Sigmoid colon (tissue), 7 donors: ENCODE data around the gene ZFYVE28. TPM values are rescaled to one million over a fixed set of nuclear protein-coding genes. Genes with fewer than 3 reads are reported as not detected.

Source experiments
- DNase-seq: peaks from one replicate; pipeline ENCODE4 v3.0.0-alpha.2; 2019
- H3K27ac ChIP-seq, 4 donors: fragments of 200-600 bp; sonication (generic); one replicate each; pipeline ENCODE4 v1.5.1; 2016 to 2019; ENCODE audit warnings: mild to moderate bottlenecking in 1 of 4
- H3K27me3 ChIP-seq, 3 donors: fragments of 200-600 bp; sonication (generic); one replicate each; pipeline ENCODE4 v1.5.1; 2019; ENCODE audit warnings: mild to moderate bottlenecking in 1 of 3
- H3K36me3 ChIP-seq, 4 donors: fragments of 200-600 bp; sonication (generic); one replicate each; pipeline ENCODE4 v1.5.1; 2016 to 2019
- H3K4me1 ChIP-seq, 4 donors: fragments of 200-600 bp; sonication (generic); one replicate each; pipeline ENCODE4 v1.5.1; 2017 to 2019
- H3K4me3 ChIP-seq, 4 donors: fragments of 200-600 bp; sonication (generic); one replicate each; pipeline ENCODE4 v1.5.1; 2017 to 2019; ENCODE audit warnings: mild to moderate bottlenecking in 2 of 4, moderate library complexity in 1 of 4
- H3K9me3 ChIP-seq, 4 donors: fragments of 200-600 bp in 3 of 4; sonication (generic) in 3 of 4; one replicate each; pipeline versions ENCODE4 v1.5.1 to v1.6.1; 2013 to 2019
- EP300 ChIP-seq, 4 donors: sonication (generic); formaldehyde crosslinking; IDR thresholded peaks; one replicate each; pipeline ENCODE4 v1.6.1; 2017; ENCODE audit warnings: antibody characterized with exemption in 4 of 4
- POLR2A ChIP-seq, 2 donors: fragments of 450-650 bp; IDR thresholded peaks; one replicate each; pipeline ENCODE4 v1.6.1; 2016; ENCODE audit warnings: antibody characterized with exemption in 2 of 2, mild to moderate bottlenecking in 2 of 2, moderate library complexity in 2 of 2
- POLR2AphosphoS5 ChIP-seq, 4 donors: sonication (generic); formaldehyde crosslinking; IDR thresholded peaks; one replicate each; pipeline ENCODE4 v1.6.1; 2017; ENCODE audit warnings: antibody characterized with exemption in 4 of 4
- WGBS, 2 donors: extraction: QIAGEN DNeasy Blood & Tissue Kit; methylation state at CpG; one replicate each; pipeline ENCODE4 v1.1.7; 2013; 5-methylcytosine and 5-hydroxymethylcytosine counted together
- intact Hi-C: fragments of 100-400 bp; cut with DNase I; formaldehyde crosslinking; loops from one replicate; pipeline ENCODE4 v1.15.1; 2023
- polyA plus RNA-seq, 3 donors: library from polyadenylated mRNA; stranded (reverse); fragments of 200-250 nt; gene quantifications; one replicate each; pipeline ENCODE4 v1.2.3, GENCODE V29; 2013
- total RNA-seq, 4 donors: library from RNA; depleted of rRNA; stranded (reverse); fragments of >200 nt; gene quantifications; one replicate each; pipeline ENCODE4 v1.1.0, GENCODE V29; 2016
- TF ChIP-seq, protein P1 (sequence below), 4 experiments: fragments of 450-650 bp in 3 of 4; fragments of 200-600 bp in 1 of 4; IDR thresholded peaks; one replicate each; pipeline ENCODE4 v1.5.1; 2016 to 2019; ENCODE audit warnings: antibody characterized with exemption in 4 of 4, mild to moderate bottlenecking in 3 of 4, moderate library complexity in 2 of 4
- donor health status: healthy with polysubstance abuse.
- donor health status: Bipolar disorder and iron deficiency.
- donor health status: healthy.

Gene ZFYVE28
- total and polyA plus RNA-seq, 7 donors = 3.1 to 24.1 (median 13.0) TPM

DNA sequence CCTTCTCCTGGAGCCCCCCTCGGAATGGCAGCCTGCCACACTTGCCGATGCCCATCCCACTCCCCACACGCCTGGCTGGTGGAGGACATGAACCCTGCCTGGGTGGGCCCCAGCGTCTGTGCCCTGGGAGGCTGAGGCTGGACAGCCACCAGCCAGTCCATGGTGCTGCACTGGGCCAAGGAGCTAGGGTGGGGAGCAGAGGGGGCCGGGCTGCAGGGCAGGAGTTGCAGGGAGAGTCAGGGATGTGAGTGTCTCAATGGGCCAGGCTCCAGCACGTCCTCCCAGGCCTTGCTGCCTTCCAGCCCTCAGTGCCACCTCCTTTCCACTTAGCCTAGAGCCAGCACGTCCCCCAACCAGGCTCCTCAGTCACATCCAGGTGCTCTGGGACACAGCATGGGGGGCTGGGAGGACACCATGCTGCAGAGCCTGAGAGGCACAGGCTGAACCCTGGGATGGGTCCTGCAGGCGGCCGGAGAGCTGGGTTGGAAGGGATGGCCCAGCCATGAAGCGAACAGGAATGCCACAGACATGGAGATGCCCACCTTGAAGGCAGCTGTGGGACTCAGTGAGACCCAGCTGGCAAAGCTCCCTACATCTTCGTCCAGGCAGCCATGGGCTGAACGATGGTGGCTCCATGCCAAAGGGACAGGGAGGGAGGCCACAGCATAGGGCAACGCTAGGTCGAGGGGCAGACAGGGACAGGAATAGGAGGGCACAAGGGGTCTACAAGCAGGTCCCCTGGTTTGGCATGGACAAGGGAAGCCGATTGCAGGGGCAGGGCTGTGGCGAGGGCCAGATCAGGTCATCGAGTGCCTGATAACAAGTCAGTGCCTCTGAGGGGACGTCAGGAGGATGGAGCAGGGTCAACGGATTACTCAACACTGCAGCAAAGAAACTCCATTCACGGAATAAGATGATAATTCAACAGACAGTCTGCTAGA, 126.5 kb downstream of the ZFYVE28 start:
- H3K27ac ChIP-seq = no peak overlapping the region
- intact Hi-C loops = no loop called here

GRCh38 chr4:2290974-2291704, 127.3 kb downstream of the ZFYVE28 start:
- H3K27ac ChIP-seq = no peak overlapping the region
- intact Hi-C loops = no loop called here
- peak; percentile 52 for DNase-seq
- TF ChIP-seq POLR2AphosphoS5 (IDR thresholded peaks at IDR 0.05) (no peak), POLR2A (IDR thresholded peaks at IDR 0.05) (no peak), EP300 (IDR thresholded peaks at IDR 0.05) (no peak)
- TF ChIP-seq, protein P1, sequence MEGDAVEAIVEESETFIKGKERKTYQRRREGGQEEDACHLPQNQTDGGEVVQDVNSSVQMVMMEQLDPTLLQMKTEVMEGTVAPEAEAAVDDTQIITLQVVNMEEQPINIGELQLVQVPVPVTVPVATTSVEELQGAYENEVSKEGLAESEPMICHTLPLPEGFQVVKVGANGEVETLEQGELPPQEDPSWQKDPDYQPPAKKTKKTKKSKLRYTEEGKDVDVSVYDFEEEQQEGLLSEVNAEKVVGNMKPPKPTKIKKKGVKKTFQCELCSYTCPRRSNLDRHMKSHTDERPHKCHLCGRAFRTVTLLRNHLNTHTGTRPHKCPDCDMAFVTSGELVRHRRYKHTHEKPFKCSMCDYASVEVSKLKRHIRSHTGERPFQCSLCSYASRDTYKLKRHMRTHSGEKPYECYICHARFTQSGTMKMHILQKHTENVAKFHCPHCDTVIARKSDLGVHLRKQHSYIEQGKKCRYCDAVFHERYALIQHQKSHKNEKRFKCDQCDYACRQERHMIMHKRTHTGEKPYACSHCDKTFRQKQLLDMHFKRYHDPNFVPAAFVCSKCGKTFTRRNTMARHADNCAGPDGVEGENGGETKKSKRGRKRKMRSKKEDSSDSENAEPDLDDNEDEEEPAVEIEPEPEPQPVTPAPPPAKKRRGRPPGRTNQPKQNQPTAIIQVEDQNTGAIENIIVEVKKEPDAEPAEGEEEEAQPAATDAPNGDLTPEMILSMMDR (IDR thresholded peaks at IDR 0.05) = no peak
- H3K27me3 ChIP-seq = no peaks in the 10 kb centered on the region
- H3K4me3 ChIP-seq = no peak overlapping the region
- no peaks in the 10 kb centered on the region for H3K9me3 ChIP-seq
- no peaks in the 10 kb centered on the region for H3K36me3 ChIP-seq
- no peaks in the 10 kb centered on the region for H3K4me1 ChIP-seq
- WGBS, 2 donors = 49 to 80% methylated on average over 24 of the region's 24 CpGs

More for the DNA sequence above, 126.5 kb downstream of the ZFYVE28 start:
- no peaks in the 10 kb centered on the region for H3K36me3 ChIP-seq
- DNase-seq = peak; percentile 61
- H3K4me3 ChIP-seq = no peak overlapping the region
- TF ChIP-seq POLR2A (IDR thresholded peaks at IDR 0.05) (no peak), EP300 (IDR thresholded peaks at IDR 0.05) (no peak), POLR2AphosphoS5 (IDR thresholded peaks at IDR 0.05) (no peak)
- TF ChIP-seq, protein P1 (IDR thresholded peaks at IDR 0.05) = no peak
- no peaks in the 10 kb centered on the region for H3K27me3 ChIP-seq
- WGBS, 2 donors = 89 to 92% methylated on average over 20 of the region's 20 CpGs
- H3K4me1 ChIP-seq = no peaks in the 10 kb centered on the region
- H3K9me3 ChIP-seq = no peaks in the 10 kb centered on the region

- no peak overlapping the region for H3K27ac ChIP-seq
- DNase-seq = peak; percentile 48
Observed at GRCh38 chr4:2290488-2290887, 128.0 kb downstream of the ZFYVE28 start.

GRCh38 chr4:2289955-2290333, 128.5 kb downstream of the ZFYVE28 start:
- Histone ChIP-seq H3K36me3 (no peaks in the 10 kb centered on the region), H3K4me3 (no peak overlapping the region), H3K27me3 (no peaks in the 10 kb centered on the region), H3K4me1 (no peaks in the 10 kb centered on the region), H3K27ac (no peak overlapping the region), H3K9me3 (no peaks in the 10 kb centered on the region)
- TF ChIP-seq POLR2A (IDR thresholded peaks at IDR 0.05) (no peak), POLR2AphosphoS5 (IDR thresholded peaks at IDR 0.05) (no peak)
- peak; percentile 49 for DNase-seq
- intact Hi-C loops = no loop called here
- WGBS, 2 donors = 91 to 95% methylated on average over 11 of the region's 11 CpGs

More at GRCh38 chr4:2290488-2290887, 128.0 kb downstream of the ZFYVE28 start:
- H3K27me3 ChIP-seq = no peaks in the 10 kb centered on the region
- no peak overlapping the region for H3K4me3 ChIP-seq
- no peaks in the 10 kb centered on the region for H3K4me1 ChIP-seq
- 79 to 90% methylated on average over 9 of the region's 9 CpGs for WGBS, 2 donors
- no peaks in the 10 kb centered on the region for H3K9me3 ChIP-seq
- intact Hi-C loops = no loop called here
- no peaks in the 10 kb centered on the region for H3K36me3 ChIP-seq
- TF ChIP-seq POLR2A (IDR thresholded peaks at IDR 0.05) = no peak
- TF ChIP-seq, protein P1 (IDR thresholded peaks at IDR 0.05) = no peak
- TF ChIP-seq EP300 (IDR thresholded peaks at IDR 0.05) = no peak
- no peak for TF ChIP-seq POLR2AphosphoS5 (IDR thresholded peaks at IDR 0.05)
